Sciatic nerve (tissue), 2 donors: ENCODE measurements around the gene SLC48A1. TPM values are rescaled to one million over a fixed set of nuclear protein-coding genes. Genes with fewer than 3 reads are reported as not detected.
A peak's percentile ranks its signal among the peaks of the same experiment; 100 is the strongest.

ENCODE experiments used
- ATAC-seq: fragments of 200-7000 bp; cut with Tn5 transposase; one replicate; pipeline ENCODE4 v1.9.1; 2020; ENCODE audit warnings: mild to moderate bottlenecking, moderate library complexity
- DNase-seq: peaks from one replicate; pipeline ENCODE4 v3.0.0-alpha.2; 2020; ENCODE audit warnings: low spot score
- intact Hi-C: fragments of 100-400 bp; cut with DNase I; formaldehyde crosslinking; loops from one replicate; pipeline ENCODE4 v1.14.2; 2022
- total RNA-seq: library from RNA; stranded (reverse); fragmentation: NEBNext Ultra II Directional; extraction: Animal tissue kit (Norgen Biotek cat#: 25700); gene quantifications from one replicate; pipeline ENCODE4 v1.2.1, GENCODE V29; 2021
- donor health status: DM: no; HTN: no; CAD: no.
- donor health status: DM: no; HTN: no; CAD: no.

SLC48A1 gene
- total RNA-seq, 1 donor from 2014 or later, result 47.9 TPM

GRCh38 chr12:47754126-47754525 is 18.9 kb upstream of the SLC48A1 start:
- intact Hi-C loops, result no loop called here
- DNase-seq (no peak), ATAC-seq (no peak)

- ATAC-seq (no peak), DNase-seq (no peak)
- intact Hi-C loops, result no loop called here
Measured at GRCh38 chr12:47754881-47755280, 18.2 kb upstream of the SLC48A1 start.

- no peak for ATAC-seq
- intact Hi-C loops, result no loop called here
- no peak for DNase-seq
Measured at GRCh38 chr12:47755655-47756562, 17.1 kb upstream of the SLC48A1 start.

GRCh38 chr12:47757364-47757839 is 15.6 kb upstream of the SLC48A1 start:
- ATAC-seq, result no peak
- DNase-seq, result no peak
- intact Hi-C loops, result no loop called here

GRCh38 chr12:47757840-47758583 is 15.0 kb upstream of the SLC48A1 start:
- ATAC-seq (peak; percentile 38), DNase-seq (peak; percentile 64)
- intact Hi-C loops, result no loop called here

- ATAC-seq, result no peak
- no peak for DNase-seq
- intact Hi-C loops, result no loop called here
Measured at GRCh38 chr12:47758584-47758833, 14.5 kb upstream of the SLC48A1 start.

- DNase-seq (peak; percentile 88), ATAC-seq (peak; percentile 91)
- intact Hi-C loops, result no loop called here
Measured at GRCh38 chr12:47758834-47759690, 14.0 kb upstream of the SLC48A1 start, which contains the start of gene RAPGEF3. Gene RAPGEF3 (minus strand): TSS chr12:47758880. CDS start chr12:47758556, 324 bp downstream.

GRCh38 chr12:47762850-47763465 is 10.1 kb upstream of the SLC48A1 start:
- no peak for DNase-seq
- ATAC-seq, result no peak
- intact Hi-C loops, result loop anchor here (5.0 kb wide), 1 partner anchor 36 kb away; the partner anchor contains the start of gene ENDOU

GRCh38 chr12:47763481-47764346 is 9.3 kb upstream of the SLC48A1 start:
- DNase-seq (no peak), ATAC-seq (no peak)
- intact Hi-C loops, result loop anchor here (5.0 kb wide), 1 partner anchor 36 kb away; the partner anchor contains the start of gene ENDOU

- ATAC-seq, result no peak
- DNase-seq, result no peak
- intact Hi-C loops, result no loop called here
Measured at GRCh38 chr12:47766502-47767215, 6.4 kb upstream of the SLC48A1 start.

- ATAC-seq, result peak; percentile 21
- DNase-seq, result peak; percentile 75
- intact Hi-C loops, result no loop called here
Measured at GRCh38 chr12:47767216-47767724, 5.8 kb upstream of the SLC48A1 start.

GRCh38 chr12:47768323-47768811 is 4.7 kb upstream of the SLC48A1 start:
- intact Hi-C loops, result no loop called here
- ATAC-seq (no peak), DNase-seq (no peak)

- no peak for ATAC-seq
- no peak for DNase-seq
- intact Hi-C loops, result no loop called here
Measured at GRCh38 chr12:47769234-47770085, 3.6 kb upstream of the SLC48A1 start.

GRCh38 chr12:47770086-47770726 is 2.8 kb upstream of the SLC48A1 start:
- ATAC-seq (peak; percentile 69), DNase-seq (no peak)
- intact Hi-C loops, result no loop called here

- DNase-seq, result no peak
- ATAC-seq, result no peak
- intact Hi-C loops, result no loop called here
Measured at GRCh38 chr12:47771304-47771703, 1.7 kb upstream of the SLC48A1 start.
